Transverse colon (tissue), 4 donors: ENCODE results near the gene CPOX.

Experiments
- CTCF ChIP-seq, 5 experiments: fragments of 200-600 bp in 3 of 5; fragments of 450-650 bp in 2 of 5; sonication (generic) in 3 of 5; IDR thresholded peaks; 1 replicate in 2 of 5; 2 replicates in 3 of 5; pipeline ENCODE4 v1.5.1; 2016 to 2017; ENCODE audit warnings: antibody characterized with exemption in 5 of 5, inconsistent platforms in 3 of 5, mild to moderate bottlenecking in 2 of 5, moderate library complexity in 1 of 5
- EP300 ChIP-seq: sonication (generic); formaldehyde crosslinking; IDR thresholded peaks from one replicate; pipeline ENCODE4 v1.6.1; 2017; ENCODE audit warnings: antibody characterized with exemption, low read depth
- POLR2A ChIP-seq: fragments of 450-650 bp; IDR thresholded peaks from one replicate; pipeline ENCODE4 v1.6.1; 2016; ENCODE audit warnings: antibody characterized with exemption, mild to moderate bottlenecking, moderate library complexity
- POLR2AphosphoS5 ChIP-seq, 3 donors: sonication (generic); formaldehyde crosslinking; IDR thresholded peaks; one replicate each; pipeline ENCODE4 v1.6.1; 2016; ENCODE audit warnings: antibody characterized with exemption in 3 of 3

DNA sequence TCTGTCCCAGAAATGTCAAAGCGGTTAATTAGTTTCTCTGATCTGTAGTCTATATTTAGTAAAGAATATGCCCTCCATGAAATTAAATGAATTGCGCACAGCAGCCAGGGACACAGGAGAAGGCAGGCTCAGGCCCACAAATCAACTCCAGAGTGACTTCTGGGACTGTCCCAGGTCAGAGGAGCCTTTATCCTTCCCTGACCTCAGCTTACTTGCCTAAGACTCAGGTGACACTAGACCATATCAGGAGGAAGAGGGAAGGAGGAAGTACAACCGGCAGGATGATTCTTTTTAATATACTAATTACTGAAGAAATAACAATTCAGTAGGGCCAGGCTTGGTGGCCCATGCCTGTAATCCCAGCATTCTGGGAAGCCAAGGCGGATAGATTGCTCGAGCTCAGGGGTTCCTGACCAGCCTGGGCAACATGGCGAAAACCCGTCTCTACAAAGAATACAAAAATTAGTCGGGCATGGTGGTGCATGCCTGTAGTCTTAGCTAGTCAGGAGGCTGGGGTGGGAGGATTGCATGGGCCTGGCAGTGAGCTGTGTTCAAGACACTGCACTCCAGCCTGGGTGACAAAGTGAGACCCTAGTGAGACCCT, 63.5 kb downstream of the CPOX start:
- no peak for TF ChIP-seq CTCF (IDR thresholded peaks at IDR 0.05)
- TF ChIP-seq EP300, result no peak
- no peak for TF ChIP-seq POLR2A
- TF ChIP-seq POLR2AphosphoS5 (IDR thresholded peaks at IDR 0.05), result no peak
